ENCODE data around the gene ATOH8. TPM values are rescaled to one million over a fixed set of nuclear protein-coding genes. Genes with fewer than 3 reads are reported as not detected.

Gene ATOH8
- total RNA-seq, 2 experiments from 2014 or later: 0.11 to 0.13 TPM

- Mint-ChIP-seq H3K27me3 (ENCODE audit: low read depth) (peaks cover 17% of the 10 kb centered on the region), H3K4me3 (no peak overlapping the region), H3K27ac (no peak overlapping the region), H3K4me1 (ENCODE audit: low read depth) (peaks cover 18% of the 10 kb centered on the region), H3K36me3 (ENCODE audit: low read depth) (no peaks in the 10 kb centered on the region), H3K9me3 (ENCODE audit: insufficient read depth) (no peaks in the 10 kb centered on the region)
- POLR2A ChIA-PET: no interaction called here
- CTCF ChIA-PET: interaction anchor here (0.9 to 1.5 kb wide), 2 partner anchors 12 to 73 kb away, joined by 3 read pairs; no protein-coding TSS in a partner anchor
- DNase-seq: no peak
- ATAC-seq: no peak
Measured at GRCh38 chr2:85801871-85802270, 48.1 kb downstream of the ATOH8 start.

GRCh38 chr2:85802354-85803103 is 48.7 kb downstream of the ATOH8 start:
- H3K9me3 Mint-ChIP-seq (ENCODE audit: insufficient read depth): no peaks in the 10 kb centered on the region
- DNase-seq: no peak
- H3K27ac Mint-ChIP-seq: no peak overlapping the region
- H3K27me3 Mint-ChIP-seq (ENCODE audit: low read depth): peaks cover 17% of the 10 kb centered on the region
- ChIA-PET CTCF (interaction anchor here (0.9 to 1.5 kb wide), 4 partner anchors 11 to 165 kb away, joined by 3 to 4 read pairs (median 3); no protein-coding TSS in a partner anchor), POLR2A (interaction anchor here (0.7 kb wide), 1 partner anchor 8 kb away, joined by 3 read pairs; no protein-coding TSS in a partner anchor)
- H3K36me3 Mint-ChIP-seq (ENCODE audit: low read depth): no peaks in the 10 kb centered on the region
- H3K4me3 Mint-ChIP-seq: no peak overlapping the region
- H3K4me1 Mint-ChIP-seq (ENCODE audit: low read depth): peaks cover 18% of the 10 kb centered on the region
- no peak for ATAC-seq

- H3K36me3 Mint-ChIP-seq (ENCODE audit: low read depth): no peaks in the 10 kb centered on the region
- H3K27ac Mint-ChIP-seq: no peak overlapping the region
- H3K4me1 Mint-ChIP-seq (ENCODE audit: low read depth): peaks cover 18% of the 10 kb centered on the region
- DNase-seq (no peak), ATAC-seq (no peak)
- H3K9me3 Mint-ChIP-seq (ENCODE audit: insufficient read depth): no peaks in the 10 kb centered on the region
- ChIA-PET CTCF (interaction anchor here (1.0 to 2.3 kb wide), 7 partner anchors 10 to 276 kb away, joined by 3 to 12 read pairs (median 5); no protein-coding TSS in a partner anchor), POLR2A (no interaction called here)
- peaks cover 15% of the 10 kb centered on the region for H3K27me3 Mint-ChIP-seq (ENCODE audit: low read depth)
- no peak overlapping the region for H3K4me3 Mint-ChIP-seq
Measured at GRCh38 chr2:85803704-85804425, 50.1 kb downstream of the ATOH8 start.

GRCh38 chr2:85804583-85804982 is 50.8 kb downstream of the ATOH8 start:
- H3K4me3 Mint-ChIP-seq: no peak overlapping the region
- no peaks in the 10 kb centered on the region for H3K9me3 Mint-ChIP-seq (ENCODE audit: insufficient read depth)
- peaks cover 15% of the 10 kb centered on the region for H3K27me3 Mint-ChIP-seq (ENCODE audit: low read depth)
- ChIA-PET CTCF (interaction anchor here (1.0 to 2.3 kb wide), 5 partner anchors 10 to 275 kb away, joined by 3 to 12 read pairs (median 7); no protein-coding TSS in a partner anchor), POLR2A (no interaction called here)
- peak; percentile 58 for ATAC-seq
- peaks cover 18% of the 10 kb centered on the region for H3K4me1 Mint-ChIP-seq (ENCODE audit: low read depth)
- DNase-seq: peak; percentile 59
- no peaks in the 10 kb centered on the region for H3K36me3 Mint-ChIP-seq (ENCODE audit: low read depth)
- H3K27ac Mint-ChIP-seq: no peak overlapping the region

- no peak overlapping the region for H3K4me3 Mint-ChIP-seq
- H3K4me1 Mint-ChIP-seq (ENCODE audit: low read depth): peaks cover 16% of the 10 kb centered on the region
- POLR2A ChIA-PET: no interaction called here
- no peaks in the 10 kb centered on the region for H3K36me3 Mint-ChIP-seq (ENCODE audit: low read depth)
- DNase-seq: no peak
- H3K27ac Mint-ChIP-seq: no peak overlapping the region
- peaks cover 6% of the 10 kb centered on the region for H3K27me3 Mint-ChIP-seq (ENCODE audit: low read depth)
- no peak for ATAC-seq
- no peaks in the 10 kb centered on the region for H3K9me3 Mint-ChIP-seq (ENCODE audit: insufficient read depth)
- CTCF ChIA-PET: interaction anchor here (1.0 to 1.9 kb wide), 5 partner anchors 18 to 169 kb away, joined by 3 to 10 read pairs (median 4); no protein-coding TSS in a partner anchor
Measured at GRCh38 chr2:85806358-85807118, 52.7 kb downstream of the ATOH8 start.

- no peak for DNase-seq
- H3K4me3 Mint-ChIP-seq: no peak overlapping the region
- H3K27ac Mint-ChIP-seq: no peak overlapping the region
- no peaks in the 10 kb centered on the region for H3K9me3 Mint-ChIP-seq (ENCODE audit: insufficient read depth)
- ATAC-seq: no peak
- H3K36me3 Mint-ChIP-seq (ENCODE audit: low read depth): no peaks in the 10 kb centered on the region
- POLR2A ChIA-PET: no interaction called here
- CTCF ChIA-PET: interaction anchor here (1.0 kb wide), 1 partner anchor 79 kb away, joined by 3 read pairs; no protein-coding TSS in a partner anchor
- H3K27me3 Mint-ChIP-seq (ENCODE audit: low read depth): peaks cover 8% of the 10 kb centered on the region
- peaks cover 16% of the 10 kb centered on the region for H3K4me1 Mint-ChIP-seq (ENCODE audit: low read depth)
Measured at GRCh38 chr2:85807756-85808155, 54.0 kb downstream of the ATOH8 start.

- H3K4me3 Mint-ChIP-seq: no peak overlapping the region
- no peaks in the 10 kb centered on the region for H3K36me3 Mint-ChIP-seq (ENCODE audit: low read depth)
- POLR2A ChIA-PET: no interaction called here
- no peak for DNase-seq
- no peak overlapping the region for H3K27ac Mint-ChIP-seq
- peaks cover 5% of the 10 kb centered on the region for H3K27me3 Mint-ChIP-seq (ENCODE audit: low read depth)
- no peaks in the 10 kb centered on the region for H3K9me3 Mint-ChIP-seq (ENCODE audit: insufficient read depth)
- CTCF ChIA-PET: interaction anchor here (6.7 to 6.8 kb wide), 2 partner anchors 61 to 81 kb away, joined by 97 to 100 read pairs; no protein-coding TSS in a partner anchor
- H3K4me1 Mint-ChIP-seq (ENCODE audit: low read depth): no peaks in the 10 kb centered on the region
- no peak for ATAC-seq
Measured at GRCh38 chr2:85810371-85811179, 56.8 kb downstream of the ATOH8 start.

- Mint-ChIP-seq H3K27me3 (ENCODE audit: low read depth) (peaks cover 8% of the 10 kb centered on the region), H3K4me1 (ENCODE audit: low read depth) (no peaks in the 10 kb centered on the region), H3K9me3 (ENCODE audit: insufficient read depth) (no peaks in the 10 kb centered on the region), H3K4me3 (no peak overlapping the region), H3K36me3 (ENCODE audit: low read depth) (no peaks in the 10 kb centered on the region), H3K27ac (no peak overlapping the region)
- ATAC-seq: no peak
- DNase-seq: no peak
- ChIA-PET CTCF (interaction anchor here (0.7 to 6.8 kb wide), 6 partner anchors 62 to 163 kb away, joined by 3 to 100 read pairs (median 3); no protein-coding TSS in a partner anchor), POLR2A (no interaction called here)
Measured at GRCh38 chr2:85811180-85812093, 57.6 kb downstream of the ATOH8 start.

- H3K36me3 Mint-ChIP-seq (ENCODE audit: low read depth): no peaks in the 10 kb centered on the region
- ATAC-seq (no peak), DNase-seq (no peak)
- H3K4me1 Mint-ChIP-seq (ENCODE audit: low read depth): no peaks in the 10 kb centered on the region
- ChIA-PET CTCF (interaction anchor here (0.7 to 6.8 kb wide), 7 partner anchors 63 to 164 kb away, joined by 3 to 100 read pairs (median 3); no protein-coding TSS in a partner anchor), POLR2A (no interaction called here)
- H3K27me3 Mint-ChIP-seq (ENCODE audit: low read depth): peaks cover 8% of the 10 kb centered on the region
- H3K27ac Mint-ChIP-seq: no peak overlapping the region
- H3K4me3 Mint-ChIP-seq: no peak overlapping the region
- H3K9me3 Mint-ChIP-seq (ENCODE audit: insufficient read depth): no peaks in the 10 kb centered on the region
Measured at GRCh38 chr2:85812094-85812735, 58.4 kb downstream of the ATOH8 start.
